Mammary epithelial cell (primary cell): Measurements from ENCODE around the gene C9orf50.

Experiments used
- CTCF ChIP-seq, 2 donors: IDR thresholded peaks in 1 of 2; conservative IDR thresholded peaks in 1 of 2; 2 replicates each; pipeline ENCODE4 v1.5.1; 2011 to 2012; ENCODE audit warnings: inconsistent platforms in 2 of 2, low read length in 2 of 2, mild to moderate bottlenecking in 2 of 2, control low read depth in 1 of 2, low read depth in 1 of 2; ENCODE audit not compliant: insufficient read depth in 1 of 2; ENCODE audit errors: extremely low read depth in 1 of 2
- EZH2 ChIP-seq: IDR thresholded peaks from 2 replicates; pipeline ENCODE4 v1.6.1; 2012; ENCODE audit warnings: low read length, inconsistent platforms, borderline replicate concordance

- no peak for TF ChIP-seq CTCF (conservative IDR thresholded peaks at IDR 0.05 in 1 of 2, IDR thresholded peaks at IDR 0.05 in 1 of 2; ENCODE audit: extremely low read depth in 1 of 2, insufficient read depth in 1 of 2, low read depth in 1 of 2, low read length in 2 of 2)
- TF ChIP-seq EZH2, result no peak
These were observed 18.2 kb upstream of the C9orf50 start for GRCh38 chr9:129639034-129639630.
